ENCODE data around the gene KDSR.

KDSR gene

GRCh38 chr18:63286926-63287325, 80.1 kb downstream of the KDSR start:
- no peaks in the 10 kb centered on the region for H3K9me3 ChIP-seq (replicated peaks; ENCODE audit: low read length)
- H3K9ac ChIP-seq (ENCODE audit: low read depth, low read length): no peak overlapping the region
- H3K27me3 ChIP-seq (ENCODE audit: control insufficient read depth, insufficient read depth, low read length): peaks cover 5% of the 10 kb centered on the region
- H3K36me3 ChIP-seq (ENCODE audit: insufficient read depth, low read length): no peaks in the 10 kb centered on the region
- H3K4me3 ChIP-seq (ENCODE audit: low read length): no peak overlapping the region
- no peaks in the 10 kb centered on the region for H3K4me1 ChIP-seq (ENCODE audit: control insufficient read depth, insufficient read depth, low read length)
- no peak overlapping the region for H3K4me2 ChIP-seq (ENCODE audit: low read length)

GRCh38 chr18:63284827-63285733, 81.9 kb downstream of the KDSR start:
- H3K4me1 ChIP-seq (ENCODE audit: control insufficient read depth, insufficient read depth, low read length): no peaks in the 10 kb centered on the region
- no peaks in the 10 kb centered on the region for H3K36me3 ChIP-seq (ENCODE audit: insufficient read depth, low read length)
- H3K4me2 ChIP-seq (ENCODE audit: low read length): no peak overlapping the region
- no peak overlapping the region for H3K4me3 ChIP-seq (ENCODE audit: low read length)
- no peak overlapping the region for H3K9ac ChIP-seq (ENCODE audit: low read depth, low read length)
- H3K9me3 ChIP-seq (replicated peaks; ENCODE audit: low read length): no peaks in the 10 kb centered on the region
- peaks cover 5% of the 10 kb centered on the region for H3K27me3 ChIP-seq (ENCODE audit: control insufficient read depth, insufficient read depth, low read length)

GRCh38 chr18:63284173-63284799, 82.7 kb downstream of the KDSR start:
- Histone ChIP-seq H3K36me3 (ENCODE audit: insufficient read depth, low read length) (no peaks in the 10 kb centered on the region), H3K4me1 (ENCODE audit: control insufficient read depth, insufficient read depth, low read length) (no peaks in the 10 kb centered on the region), H3K4me2 (ENCODE audit: low read length) (no peak overlapping the region), H3K9me3 (replicated peaks; ENCODE audit: low read length) (no peaks in the 10 kb centered on the region), H3K27me3 (ENCODE audit: control insufficient read depth, insufficient read depth, low read length) (peaks cover 5% of the 10 kb centered on the region), H3K4me3 (ENCODE audit: low read length) (no peak overlapping the region), H3K9ac (ENCODE audit: low read depth, low read length) (no peak overlapping the region)

GRCh38 chr18:63283305-63284094, 83.5 kb downstream of the KDSR start:
- Histone ChIP-seq H3K4me2 (ENCODE audit: low read length) (no peak overlapping the region), H3K9ac (ENCODE audit: low read depth, low read length) (no peak overlapping the region), H3K36me3 (ENCODE audit: insufficient read depth, low read length) (no peaks in the 10 kb centered on the region), H3K4me1 (ENCODE audit: control insufficient read depth, insufficient read depth, low read length) (no peaks in the 10 kb centered on the region), H3K4me3 (ENCODE audit: low read length) (no peak overlapping the region), H3K27me3 (ENCODE audit: control insufficient read depth, insufficient read depth, low read length) (peaks cover 5% of the 10 kb centered on the region), H3K9me3 (replicated peaks; ENCODE audit: low read length) (no peaks in the 10 kb centered on the region)

GRCh38 chr18:63282793-63283192, 84.2 kb downstream of the KDSR start:
- no peaks in the 10 kb centered on the region for H3K9me3 ChIP-seq (replicated peaks; ENCODE audit: low read length)
- H3K4me1 ChIP-seq (ENCODE audit: control insufficient read depth, insufficient read depth, low read length): no peaks in the 10 kb centered on the region
- H3K27me3 ChIP-seq (ENCODE audit: control insufficient read depth, insufficient read depth, low read length): peaks cover 5% of the 10 kb centered on the region
- no peak overlapping the region for H3K4me2 ChIP-seq (ENCODE audit: low read length)
- H3K4me3 ChIP-seq (ENCODE audit: low read length): no peak overlapping the region
- H3K36me3 ChIP-seq (ENCODE audit: insufficient read depth, low read length): no peaks in the 10 kb centered on the region
- H3K9ac ChIP-seq (ENCODE audit: low read depth, low read length): no peak overlapping the region
